Panc1 (cell line): ENCODE data around the gene CC2D1A.

Experiments
- CTCF ChIP-seq: fragments of 450-650 bp; IDR thresholded peaks from 2 replicates; pipeline ENCODE4 v1.5.1; 2017; ENCODE audit warnings: mild to moderate bottlenecking
- POLR2AphosphoS5 ChIP-seq: IDR thresholded peaks from 2 replicates; pipeline ENCODE4 v1.6.1; 2012; ENCODE audit warnings: mild to moderate bottlenecking, low read depth, low read length, moderate library complexity
- REST ChIP-seq, 2 experiments: IDR thresholded peaks; 2 replicates each; pipeline ENCODE4 v1.6.1; 2011 to 2012; ENCODE audit warnings: low read depth in 2 of 2, control low read depth in 1 of 2, low read length in 1 of 2, mild to moderate bottlenecking in 1 of 2, moderate library complexity in 1 of 2; ENCODE audit not compliant: insufficient read depth in 1 of 2
- SIN3A ChIP-seq: IDR thresholded peaks from 2 replicates; pipeline ENCODE4 v1.6.1; 2012; ENCODE audit warnings: low read depth, mild to moderate bottlenecking, low read length, moderate library complexity, borderline replicate concordance; ENCODE audit not compliant: insufficient read depth
- TCF7L2 ChIP-seq: IDR thresholded peaks from 2 replicates; pipeline ENCODE4 v1.6.1; 2011; ENCODE audit warnings: mild to moderate bottlenecking, low read depth, low read length, inconsistent platforms

- TF ChIP-seq TCF7L2 (no peak), CTCF (no peak), POLR2AphosphoS5 (no peak), SIN3A (no peak), REST (IDR thresholded peaks at IDR 0.05; ENCODE audit: insufficient read depth in 1 of 2, low read depth in 2 of 2, low read length in 1 of 2) (no peak)
Measured at GRCh38 chr19:13888281-13888680, 17.7 kb upstream of the CC2D1A start.
